ENCODE measurements around the gene PVALB. TPM values are rescaled to one million over a fixed set of nuclear protein-coding genes. Genes with fewer than 3 reads are reported as not detected.

PVALB gene
- total and polyA plus RNA-seq, 3 donors from 2014 or later, result 2.3 to 3.0 TPM; not detected in 1

- no peak for DNase-seq
- Histone ChIP-seq H3K27ac (no peak overlapping the region), H3K36me3 (ENCODE audit: low read depth, missing control alignments) (no peaks in the 10 kb centered on the region), H3K27me3 (no peaks in the 10 kb centered on the region), H3K4me3 (no peak overlapping the region), H3K9me3 (no peaks in the 10 kb centered on the region), H3K4me1 (no peaks in the 10 kb centered on the region)
- 69 to 72% methylated on average over 5 to 10 of the region's 10 CpGs for WGBS, 2 donors
- TF ChIP-seq POLR2A (IDR thresholded peaks at IDR 0.05), result no peak
- no peak for TF ChIP-seq CTCF (IDR thresholded peaks at IDR 0.05)
- intact Hi-C loops (cut with DNase I; ENCODE audit: low total_unique reads), result no loop called here
Measured at GRCh38 chr22:36838119-36839030, 21.5 kb upstream of the PVALB start.

GRCh38 chr22:36835903-36836302, 19.1 kb upstream of the PVALB start:
- H3K27me3 ChIP-seq, result no peaks in the 10 kb centered on the region
- no peaks in the 10 kb centered on the region for H3K9me3 ChIP-seq
- H3K4me3 ChIP-seq, result no peak overlapping the region
- DNase-seq, result no peak
- no peaks in the 10 kb centered on the region for H3K4me1 ChIP-seq
- H3K27ac ChIP-seq, result no peak overlapping the region
- 71 to 76% methylated on average over 5 of the region's 5 CpGs for WGBS, 2 donors
- intact Hi-C loops (cut with DNase I; ENCODE audit: low total_unique reads), result no loop called here
- TF ChIP-seq CTCF (IDR thresholded peaks at IDR 0.05) (no peak), POLR2A (IDR thresholded peaks at IDR 0.05) (no peak)
- H3K36me3 ChIP-seq (ENCODE audit: low read depth, missing control alignments), result no peaks in the 10 kb centered on the region

- Histone ChIP-seq H3K36me3 (ENCODE audit: low read depth, missing control alignments) (no peaks in the 10 kb centered on the region), H3K4me3 (no peak overlapping the region), H3K9me3 (no peaks in the 10 kb centered on the region), H3K27ac (no peak overlapping the region), H3K27me3 (no peaks in the 10 kb centered on the region), H3K4me1 (no peaks in the 10 kb centered on the region)
- WGBS, 2 donors, result 87% methylated on average over 3 of the region's 3 CpGs
- TF ChIP-seq POLR2A (IDR thresholded peaks at IDR 0.05) (no peak), CTCF (IDR thresholded peaks at IDR 0.05) (no peak)
- intact Hi-C loops (cut with DNase I; ENCODE audit: low total_unique reads), result no loop called here
- DNase-seq, result no peak
Measured at GRCh38 chr22:36833073-36833472, 16.2 kb upstream of the PVALB start.

- Histone ChIP-seq H3K4me1 (no peaks in the 10 kb centered on the region), H3K27ac (no peak overlapping the region), H3K27me3 (no peaks in the 10 kb centered on the region), H3K4me3 (no peak overlapping the region), H3K36me3 (ENCODE audit: low read depth, missing control alignments) (no peaks in the 10 kb centered on the region), H3K9me3 (no peaks in the 10 kb centered on the region)
- WGBS, 2 donors, result 90 to 97% methylated on average over 3 of the region's 3 CpGs
- intact Hi-C loops (cut with DNase I; ENCODE audit: low total_unique reads), result no loop called here
- no peak for DNase-seq
- TF ChIP-seq POLR2A (IDR thresholded peaks at IDR 0.05) (no peak), CTCF (IDR thresholded peaks at IDR 0.05) (no peak)
Measured at GRCh38 chr22:36831717-36832116, 14.9 kb upstream of the PVALB start.

GRCh38 chr22:36831206-36831605, 14.4 kb upstream of the PVALB start:
- no peaks in the 10 kb centered on the region for H3K36me3 ChIP-seq (ENCODE audit: low read depth, missing control alignments)
- intact Hi-C loops (cut with DNase I; ENCODE audit: low total_unique reads), result no loop called here
- H3K4me3 ChIP-seq, result no peak overlapping the region
- no peak for TF ChIP-seq CTCF (IDR thresholded peaks at IDR 0.05)
- no peak for TF ChIP-seq POLR2A (IDR thresholded peaks at IDR 0.05)
- H3K4me1 ChIP-seq, result no peaks in the 10 kb centered on the region
- H3K9me3 ChIP-seq, result no peaks in the 10 kb centered on the region
- H3K27ac ChIP-seq, result no peak overlapping the region
- H3K27me3 ChIP-seq, result no peaks in the 10 kb centered on the region
- no peak for DNase-seq

Data from testis (tissue), 3 donors.